ENCODE measurements around the gene GCG.

The GCG gene

GRCh38 chr2:162148956-162149355, 3.1 kb downstream of the GCG start:
- Histone ChIP-seq H4K20me1 (ENCODE audit: insufficient read depth) (no peaks in the 10 kb centered on the region), H3K4me2 (no peak overlapping the region), H3K4me3 (IDR thresholded peaks at IDR 0.05; ENCODE audit: insufficient read depth, low read depth, low read length) (no peak overlapping the region), H3K36me3 (ENCODE audit: insufficient read depth) (no peaks in the 10 kb centered on the region), H3K79me2 (ENCODE audit: insufficient read depth, low read depth) (no peaks in the 10 kb centered on the region), H2AFZ (ENCODE audit: low read depth) (no peak overlapping the region), H3K4me1 (ENCODE audit: low read depth, poor library complexity, severe bottlenecking) (no peaks in the 10 kb centered on the region), H3K27me3 (ENCODE audit: insufficient read depth, low read depth) (no peaks in the 10 kb centered on the region), H3K27ac (no peak overlapping the region), H3K9ac (no peak overlapping the region)
- no peak for TF ChIP-seq CTCF (conservative IDR thresholded peaks at IDR 0.05; ENCODE audit: low read depth, low read length)

GRCh38 chr2:162143969-162144368, 8.1 kb downstream of the GCG start:
- Histone ChIP-seq H3K27me3 (ENCODE audit: insufficient read depth, low read depth) (no peaks in the 10 kb centered on the region), H3K4me1 (ENCODE audit: low read depth, poor library complexity, severe bottlenecking) (no peaks in the 10 kb centered on the region), H3K4me3 (IDR thresholded peaks at IDR 0.05; ENCODE audit: insufficient read depth, low read depth, low read length) (no peak overlapping the region), H3K27ac (no peak overlapping the region), H3K4me2 (no peak overlapping the region), H3K79me2 (ENCODE audit: insufficient read depth, low read depth) (no peaks in the 10 kb centered on the region), H4K20me1 (ENCODE audit: insufficient read depth) (no peaks in the 10 kb centered on the region), H3K9ac (no peak overlapping the region), H3K36me3 (ENCODE audit: insufficient read depth) (no peaks in the 10 kb centered on the region), H2AFZ (ENCODE audit: low read depth) (no peak overlapping the region)
- TF ChIP-seq CTCF (conservative IDR thresholded peaks at IDR 0.05; ENCODE audit: low read depth, low read length), result no peak

GRCh38 chr2:162138310-162138709, 13.7 kb downstream of the GCG start:
- H3K27me3 ChIP-seq (ENCODE audit: insufficient read depth, low read depth), result no peaks in the 10 kb centered on the region
- no peaks in the 10 kb centered on the region for H3K4me1 ChIP-seq (ENCODE audit: low read depth, poor library complexity, severe bottlenecking)
- H2AFZ ChIP-seq (ENCODE audit: low read depth), result no peak overlapping the region
- H3K79me2 ChIP-seq (ENCODE audit: insufficient read depth, low read depth), result no peaks in the 10 kb centered on the region
- no peaks in the 10 kb centered on the region for H3K36me3 ChIP-seq (ENCODE audit: insufficient read depth)
- H3K27ac ChIP-seq, result no peak overlapping the region
- no peaks in the 10 kb centered on the region for H4K20me1 ChIP-seq (ENCODE audit: insufficient read depth)
- TF ChIP-seq CTCF (conservative IDR thresholded peaks at IDR 0.05; ENCODE audit: low read depth, low read length), result no peak
- no peak overlapping the region for H3K9ac ChIP-seq
- no peak overlapping the region for H3K4me2 ChIP-seq
- H3K4me3 ChIP-seq (IDR thresholded peaks at IDR 0.05; ENCODE audit: insufficient read depth, low read depth, low read length), result no peak overlapping the region

GRCh38 chr2:162127422-162127821, 24.6 kb downstream of the GCG start:
- H4K20me1 ChIP-seq (ENCODE audit: insufficient read depth), result no peaks in the 10 kb centered on the region
- H3K4me3 ChIP-seq (IDR thresholded peaks at IDR 0.05; ENCODE audit: insufficient read depth, low read depth, low read length), result no peak overlapping the region
- no peak overlapping the region for H3K27ac ChIP-seq
- H3K4me2 ChIP-seq, result no peak overlapping the region
- no peaks in the 10 kb centered on the region for H3K36me3 ChIP-seq (ENCODE audit: insufficient read depth)
- TF ChIP-seq CTCF (conservative IDR thresholded peaks at IDR 0.05; ENCODE audit: low read depth, low read length), result no peak
- no peaks in the 10 kb centered on the region for H3K27me3 ChIP-seq (ENCODE audit: insufficient read depth, low read depth)
- no peak overlapping the region for H3K9ac ChIP-seq
- no peak overlapping the region for H2AFZ ChIP-seq (ENCODE audit: low read depth)
- no peaks in the 10 kb centered on the region for H3K4me1 ChIP-seq (ENCODE audit: low read depth, poor library complexity, severe bottlenecking)
- no peaks in the 10 kb centered on the region for H3K79me2 ChIP-seq (ENCODE audit: insufficient read depth, low read depth)

GRCh38 chr2:162126527-162126926, 25.5 kb downstream of the GCG start:
- Histone ChIP-seq H3K9ac (no peak overlapping the region), H3K27me3 (ENCODE audit: insufficient read depth, low read depth) (no peaks in the 10 kb centered on the region), H3K4me3 (IDR thresholded peaks at IDR 0.05; ENCODE audit: insufficient read depth, low read depth, low read length) (no peak overlapping the region), H3K4me2 (no peak overlapping the region), H4K20me1 (ENCODE audit: insufficient read depth) (no peaks in the 10 kb centered on the region), H3K27ac (no peak overlapping the region), H3K36me3 (ENCODE audit: insufficient read depth) (no peaks in the 10 kb centered on the region), H3K4me1 (ENCODE audit: low read depth, poor library complexity, severe bottlenecking) (no peaks in the 10 kb centered on the region), H2AFZ (ENCODE audit: low read depth) (no peak overlapping the region), H3K79me2 (ENCODE audit: insufficient read depth, low read depth) (no peaks in the 10 kb centered on the region)
- no peak for TF ChIP-seq CTCF (conservative IDR thresholded peaks at IDR 0.05; ENCODE audit: low read depth, low read length)

Measured in KMS-11 (cell line).